Measurements from ENCODE around the gene PAK4.

PAK4 gene

DNA sequence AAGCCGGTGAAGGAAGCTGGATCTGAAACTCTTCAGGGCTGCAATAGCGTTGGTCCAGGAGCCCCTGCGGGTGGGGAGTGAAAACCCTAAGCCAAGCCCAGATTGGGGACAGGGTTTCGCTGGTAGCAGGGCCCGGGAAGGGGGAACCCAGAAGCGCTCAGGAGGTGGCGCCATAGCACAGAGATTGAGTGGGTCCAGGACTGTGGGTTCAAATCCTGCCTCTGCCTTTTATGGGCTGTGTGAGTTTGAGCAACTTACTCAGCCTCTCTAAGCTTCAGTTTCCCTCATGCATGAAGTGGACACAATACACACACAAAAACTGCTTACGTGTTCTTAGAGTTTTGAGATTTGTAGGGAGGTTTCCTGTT, 86.8 kb downstream of the PAK4 start:
- TF ChIP-seq EGR1 (IDR thresholded peaks at IDR 0.05) (no peak), RAD21 (IDR thresholded peaks at IDR 0.05; ENCODE audit: low read depth) (peak; percentile 88)

DNA sequence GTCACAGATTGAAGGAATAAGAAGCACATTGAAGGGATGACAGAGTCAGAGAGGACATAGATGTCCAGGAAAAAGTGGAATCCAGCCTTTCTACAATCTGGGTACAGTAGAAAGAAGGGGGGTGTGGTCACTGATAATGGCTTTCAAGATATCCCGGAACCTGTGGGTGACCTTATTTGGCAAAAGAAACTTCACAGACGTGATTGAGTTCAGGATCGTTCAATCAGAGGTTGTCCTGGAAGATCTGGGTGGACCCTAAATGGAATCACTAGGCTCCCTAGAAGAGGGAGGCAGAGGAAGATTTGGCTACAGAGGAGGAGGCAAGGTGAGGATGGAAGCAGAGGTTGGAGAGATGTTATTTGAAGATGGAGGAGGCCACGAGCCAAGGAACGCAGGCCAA, 91.5 kb downstream of the PAK4 start:
- TF ChIP-seq RAD21 (IDR thresholded peaks at IDR 0.05; ENCODE audit: low read depth) (no peak), EP300 (IDR thresholded peaks at IDR 0.05; ENCODE audit: borderline replicate concordance) (no peak), TEAD4 (IDR thresholded peaks at IDR 0.05) (no peak), FOXM1 (IDR thresholded peaks at IDR 0.05; ENCODE audit: borderline replicate concordance, low read depth) (no peak), NFIC (IDR thresholded peaks at IDR 0.05) (no peak), TAF1 (IDR thresholded peaks at IDR 0.05; ENCODE audit: low read depth) (no peak), YY1 (IDR thresholded peaks at IDR 0.05; ENCODE audit: low read depth) (no peak), CEBPB (IDR thresholded peaks at IDR 0.05) (no peak)
- TF ChIP-seq, protein P1, sequence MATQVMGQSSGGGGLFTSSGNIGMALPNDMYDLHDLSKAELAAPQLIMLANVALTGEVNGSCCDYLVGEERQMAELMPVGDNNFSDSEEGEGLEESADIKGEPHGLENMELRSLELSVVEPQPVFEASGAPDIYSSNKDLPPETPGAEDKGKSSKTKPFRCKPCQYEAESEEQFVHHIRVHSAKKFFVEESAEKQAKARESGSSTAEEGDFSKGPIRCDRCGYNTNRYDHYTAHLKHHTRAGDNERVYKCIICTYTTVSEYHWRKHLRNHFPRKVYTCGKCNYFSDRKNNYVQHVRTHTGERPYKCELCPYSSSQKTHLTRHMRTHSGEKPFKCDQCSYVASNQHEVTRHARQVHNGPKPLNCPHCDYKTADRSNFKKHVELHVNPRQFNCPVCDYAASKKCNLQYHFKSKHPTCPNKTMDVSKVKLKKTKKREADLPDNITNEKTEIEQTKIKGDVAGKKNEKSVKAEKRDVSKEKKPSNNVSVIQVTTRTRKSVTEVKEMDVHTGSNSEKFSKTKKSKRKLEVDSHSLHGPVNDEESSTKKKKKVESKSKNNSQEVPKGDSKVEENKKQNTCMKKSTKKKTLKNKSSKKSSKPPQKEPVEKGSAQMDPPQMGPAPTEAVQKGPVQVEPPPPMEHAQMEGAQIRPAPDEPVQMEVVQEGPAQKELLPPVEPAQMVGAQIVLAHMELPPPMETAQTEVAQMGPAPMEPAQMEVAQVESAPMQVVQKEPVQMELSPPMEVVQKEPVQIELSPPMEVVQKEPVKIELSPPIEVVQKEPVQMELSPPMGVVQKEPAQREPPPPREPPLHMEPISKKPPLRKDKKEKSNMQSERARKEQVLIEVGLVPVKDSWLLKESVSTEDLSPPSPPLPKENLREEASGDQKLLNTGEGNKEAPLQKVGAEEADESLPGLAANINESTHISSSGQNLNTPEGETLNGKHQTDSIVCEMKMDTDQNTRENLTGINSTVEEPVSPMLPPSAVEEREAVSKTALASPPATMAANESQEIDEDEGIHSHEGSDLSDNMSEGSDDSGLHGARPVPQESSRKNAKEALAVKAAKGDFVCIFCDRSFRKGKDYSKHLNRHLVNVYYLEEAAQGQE (IDR thresholded peaks at IDR 0.05; ENCODE audit: low read depth): no peak
- TF ChIP-seq, protein P2, sequence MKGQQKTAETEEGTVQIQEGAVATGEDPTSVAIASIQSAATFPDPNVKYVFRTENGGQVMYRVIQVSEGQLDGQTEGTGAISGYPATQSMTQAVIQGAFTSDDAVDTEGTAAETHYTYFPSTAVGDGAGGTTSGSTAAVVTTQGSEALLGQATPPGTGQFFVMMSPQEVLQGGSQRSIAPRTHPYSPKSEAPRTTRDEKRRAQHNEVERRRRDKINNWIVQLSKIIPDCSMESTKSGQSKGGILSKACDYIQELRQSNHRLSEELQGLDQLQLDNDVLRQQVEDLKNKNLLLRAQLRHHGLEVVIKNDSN (IDR thresholded peaks at IDR 0.05): no peak
- TF ChIP-seq, protein P3, sequence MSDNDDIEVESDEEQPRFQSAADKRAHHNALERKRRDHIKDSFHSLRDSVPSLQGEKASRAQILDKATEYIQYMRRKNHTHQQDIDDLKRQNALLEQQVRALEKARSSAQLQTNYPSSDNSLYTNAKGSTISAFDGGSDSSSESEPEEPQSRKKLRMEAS (IDR thresholded peaks at IDR 0.05): no peak

DNA sequence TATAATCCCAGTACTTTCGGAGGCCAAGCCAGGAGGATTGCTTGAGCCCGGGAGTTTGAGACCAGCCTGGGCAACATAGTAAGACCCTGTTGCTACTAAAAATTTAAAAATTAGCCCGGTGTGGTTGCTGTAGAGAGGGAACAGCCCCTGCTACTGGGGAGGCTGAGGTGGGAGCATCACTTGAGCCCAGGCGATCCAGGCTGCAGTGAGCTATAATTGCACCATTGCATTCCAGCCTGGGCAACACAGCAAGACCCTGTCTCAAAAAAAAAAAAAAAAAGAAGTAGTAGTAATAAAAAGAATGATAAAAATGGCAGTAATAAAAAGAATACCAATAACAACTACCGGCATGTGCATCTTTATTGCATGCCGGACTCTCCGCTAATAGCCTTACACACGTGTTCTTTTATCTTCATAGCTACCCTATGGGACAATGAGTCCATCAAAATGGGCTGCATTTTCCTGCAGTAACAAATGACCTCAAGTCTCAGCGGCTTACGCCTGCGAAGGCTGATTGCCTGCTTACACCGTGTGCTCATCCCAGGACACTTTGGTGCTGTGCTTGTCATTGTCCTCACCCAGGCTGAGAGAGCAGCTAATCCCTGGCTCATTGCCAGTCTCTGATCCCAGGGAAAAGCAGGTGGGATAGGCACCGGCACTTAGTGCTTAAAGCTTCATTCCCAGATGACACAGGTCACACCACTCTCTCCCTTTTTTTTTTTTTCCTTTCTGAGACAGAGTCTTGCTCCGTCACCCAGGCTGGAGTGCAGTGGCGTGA, 92.8 kb downstream of the PAK4 start:
- TF ChIP-seq CEBPB (IDR thresholded peaks at IDR 0.05): no peak
- TF ChIP-seq TAF1 (IDR thresholded peaks at IDR 0.05; ENCODE audit: low read depth): no peak
- TF ChIP-seq ZBTB7A (IDR thresholded peaks at IDR 0.05; ENCODE audit: low read depth): no peak
- TF ChIP-seq CREB1 (IDR thresholded peaks at IDR 0.05; ENCODE audit: low read depth): no peak
- no peak for TF ChIP-seq YY1 (IDR thresholded peaks at IDR 0.05; ENCODE audit: low read depth)
- TF ChIP-seq, protein P1 (IDR thresholded peaks at IDR 0.05; ENCODE audit: low read depth): no peak
- no peak for TF ChIP-seq FOXM1 (IDR thresholded peaks at IDR 0.05; ENCODE audit: borderline replicate concordance, low read depth)
- TF ChIP-seq EP300 (IDR thresholded peaks at IDR 0.05; ENCODE audit: borderline replicate concordance): no peak
- TF ChIP-seq RAD21 (IDR thresholded peaks at IDR 0.05; ENCODE audit: low read depth): no peak
- no peak for TF ChIP-seq EGR1 (IDR thresholded peaks at IDR 0.05)
- TF ChIP-seq, protein P2 (IDR thresholded peaks at IDR 0.05): no peak
- no peak for TF ChIP-seq NFIC (IDR thresholded peaks at IDR 0.05)
- TF ChIP-seq, protein P3 (IDR thresholded peaks at IDR 0.05): no peak
- TF ChIP-seq TCF12 (IDR thresholded peaks at IDR 0.05; ENCODE audit: low read depth): no peak
- TF ChIP-seq TEAD4 (IDR thresholded peaks at IDR 0.05): no peak

DNA sequence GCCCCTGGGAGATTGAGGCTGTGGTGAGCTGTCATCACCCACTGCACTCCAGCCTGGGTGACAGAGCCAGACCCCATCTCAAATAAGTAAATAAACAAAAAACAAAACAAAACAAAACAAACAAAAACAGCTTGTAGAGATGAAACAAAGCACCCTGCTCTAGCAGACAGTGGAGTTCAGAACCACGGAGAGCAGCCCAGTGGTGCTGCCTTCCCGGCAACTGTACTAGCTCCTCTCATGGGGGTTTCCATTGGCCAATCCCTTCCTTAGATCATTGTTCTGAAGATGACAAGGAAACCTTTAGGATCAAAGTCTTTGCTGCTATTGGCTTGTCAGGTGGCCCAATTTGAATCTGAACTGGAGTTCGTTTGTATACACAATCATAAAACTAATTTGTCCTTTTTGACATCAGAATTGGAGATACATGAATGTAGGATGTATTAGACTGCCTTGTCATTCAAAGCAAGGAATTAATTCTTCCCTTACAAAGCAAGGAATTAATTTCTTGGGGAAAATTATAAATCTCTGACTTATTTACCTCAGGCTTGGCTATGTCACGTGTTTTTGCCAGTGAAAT, 98.2 kb downstream of the PAK4 start:
- no peak for TF ChIP-seq TCF12 (IDR thresholded peaks at IDR 0.05; ENCODE audit: low read depth)
- TF ChIP-seq, protein P1 (IDR thresholded peaks at IDR 0.05; ENCODE audit: low read depth): peak; percentile 93

DNA sequence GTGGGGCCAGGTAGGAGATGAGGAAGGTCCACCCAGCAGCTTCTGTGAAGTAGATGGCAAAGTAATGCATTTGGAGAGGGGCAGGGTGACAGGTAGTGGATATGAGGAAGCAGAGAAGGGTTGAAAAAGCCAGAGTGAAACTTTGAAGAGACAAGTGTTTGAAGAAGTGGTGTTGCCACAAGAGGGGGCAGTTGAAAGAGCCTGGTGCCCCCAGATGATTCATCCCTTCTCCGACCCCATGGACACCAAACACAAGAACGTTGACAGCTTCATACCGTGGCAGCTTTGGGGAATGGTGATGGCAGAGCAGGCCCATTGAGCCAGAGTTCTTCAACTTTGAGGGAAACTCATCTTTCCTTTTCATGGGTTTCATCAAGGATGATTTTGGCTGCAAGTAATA, 99.3 kb downstream of the PAK4 start:
- TF ChIP-seq EP300 (IDR thresholded peaks at IDR 0.05; ENCODE audit: borderline replicate concordance): no peak
